ELF-1 (cell line): ENCODE data around the gene TAC3.
A peak's percentile ranks its signal among the peaks of the same experiment; 100 is the strongest.
"Not testable (repeated sequence)": the region's sequence is repeated elsewhere in the genome, so short reads cannot be mapped to it uniquely, and the experiment has no call there.

Experiments
- DNase-seq: peaks from one replicate; pipeline ENCODE4 v3.0.0-alpha.2; 2016; ENCODE audit warnings: low read depth, low spot score

Gene TAC3

GRCh38 chr12:57016348-57016747 is at the start of gene TAC3:
Gene TAC3 (minus strand): TSS chr12:57016529. CDS start chr12:57015797, 732 bp downstream.
- peak; percentile 47 for DNase-seq

- DNase-seq, result no peak
Measured at GRCh38 chr12:57063991-57064685, 47.8 kb upstream of the TAC3 start.

- DNase-seq, result no peak
Measured at GRCh38 chr12:57058454-57058853, 42.1 kb upstream of the TAC3 start.

DNA sequence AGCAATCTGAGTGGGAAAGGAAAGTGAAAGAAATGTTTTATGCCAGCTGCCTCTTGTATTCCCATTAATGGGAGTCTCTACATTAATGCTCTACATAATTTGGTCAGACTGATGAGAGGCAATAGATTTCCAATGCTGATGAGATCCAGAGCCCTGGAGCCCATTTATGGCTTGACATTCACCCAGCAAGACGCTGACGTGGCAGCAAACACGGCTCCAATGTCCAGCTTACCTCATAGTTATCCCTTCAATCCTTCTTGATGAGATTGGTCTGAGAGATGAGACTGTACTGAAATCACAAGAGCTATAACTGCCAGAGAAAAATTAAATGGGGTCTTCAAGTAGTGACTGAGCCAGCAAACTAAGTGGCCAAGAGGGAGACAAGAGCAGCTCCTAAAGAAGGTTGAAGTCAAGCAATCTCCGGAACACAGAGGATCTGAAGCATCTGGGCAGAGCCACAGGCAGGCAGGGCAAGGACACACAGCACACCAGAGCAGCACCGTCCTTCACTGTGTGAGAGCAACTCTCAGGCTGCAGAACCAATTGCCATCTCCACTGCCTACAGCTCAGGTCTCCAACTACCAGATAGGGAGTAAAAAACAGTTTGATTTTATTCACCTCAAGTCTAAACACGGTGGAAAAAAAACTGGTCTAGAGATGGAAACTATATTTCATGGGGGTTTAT is 40.9 kb upstream of the TAC3 start:
- no peak for DNase-seq

DNA sequence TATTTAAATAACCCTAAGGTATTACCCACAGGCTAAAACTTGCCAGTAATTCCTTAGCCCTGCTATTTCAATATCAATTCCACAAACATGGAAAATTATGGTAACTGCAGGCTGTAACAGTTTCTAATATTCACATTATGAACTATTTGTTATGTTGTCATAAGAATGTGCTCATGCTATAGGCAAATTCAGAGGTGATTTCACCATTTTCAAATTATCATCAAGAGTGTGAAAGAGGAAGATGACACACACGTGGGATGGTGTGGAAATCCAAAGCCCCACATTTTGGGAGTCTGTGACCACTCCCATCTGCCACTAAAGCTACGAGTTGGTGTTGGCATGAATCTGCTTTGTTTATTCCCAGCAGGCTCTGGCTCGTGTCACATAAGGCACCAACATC is 39.5 kb upstream of the TAC3 start:
- no peak for DNase-seq

- not testable (repeated sequence) for DNase-seq
Measured at GRCh38 chr12:57053901-57054300, 37.6 kb upstream of the TAC3 start.

GRCh38 chr12:57053146-57053545 is 36.8 kb upstream of the TAC3 start:
- DNase-seq, result not testable (repeated sequence)

- no peak for DNase-seq
Measured at GRCh38 chr12:57051011-57051410, 34.7 kb upstream of the TAC3 start.

GRCh38 chr12:57049890-57050289 is 33.6 kb upstream of the TAC3 start, which contains the start of gene MYO1A:
Gene MYO1A (minus strand): TSS chr12:57050129. CDS start chr12:57048323, 1,806 bp downstream.
- DNase-seq, result peak; percentile 16

GRCh38 chr12:57049119-57049446 is 32.8 kb upstream of the TAC3 start:
- DNase-seq, result no peak

DNA sequence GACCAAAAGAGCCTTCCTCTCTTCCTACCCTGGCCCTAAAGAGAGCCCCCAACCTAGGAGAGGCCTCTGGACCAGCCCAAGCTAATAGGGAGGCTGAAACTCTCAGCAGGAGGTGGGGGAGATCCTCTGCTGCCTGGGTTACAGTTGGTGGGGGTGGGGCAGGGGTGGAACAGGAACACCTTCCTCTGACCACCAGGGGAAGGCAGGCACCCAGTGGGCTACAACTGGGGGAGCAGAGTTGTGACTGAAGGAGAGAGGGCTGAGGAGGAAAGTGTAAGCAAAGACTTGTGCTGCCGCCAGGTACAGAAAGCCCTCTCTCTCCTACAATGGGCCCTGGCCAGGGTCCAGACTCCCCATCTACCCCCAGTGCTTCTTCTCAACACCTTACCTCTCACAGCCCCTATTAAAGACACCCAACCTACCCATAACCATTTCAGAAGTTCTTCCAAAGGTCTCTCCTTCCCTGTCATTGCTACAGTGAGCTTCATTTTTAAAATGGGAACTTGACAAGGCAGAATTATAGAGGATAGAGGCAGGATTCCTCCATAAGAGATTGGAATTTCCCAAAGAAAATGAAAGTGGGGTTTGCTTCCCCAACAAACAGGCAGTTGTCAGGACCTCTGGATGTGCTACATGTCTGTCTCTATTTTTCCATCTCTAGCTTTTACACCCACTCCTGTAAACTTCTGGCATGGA is 32.2 kb upstream of the TAC3 start:
- DNase-seq, result no peak

DNA sequence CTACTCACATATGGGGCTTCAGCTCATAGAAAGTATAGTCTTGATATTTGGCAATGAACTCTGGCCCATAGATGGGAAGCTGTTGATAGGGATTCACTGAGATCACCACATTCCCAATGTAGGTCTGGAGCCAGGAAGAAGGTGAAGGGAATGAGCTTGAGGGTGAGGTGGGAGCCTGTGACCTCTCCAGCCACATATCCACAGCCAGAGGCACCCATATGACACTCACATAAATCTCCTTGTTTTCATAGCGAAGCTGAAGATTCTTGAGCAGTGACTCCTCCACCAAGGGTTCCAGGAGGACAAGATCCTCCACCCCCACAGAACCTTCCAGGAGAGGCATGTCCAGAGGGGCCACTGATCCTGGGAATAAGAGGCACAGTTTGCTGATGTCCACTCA is 31.7 kb upstream of the TAC3 start:
- DNase-seq, result no peak

- no peak for DNase-seq
Measured at GRCh38 chr12:57046947-57047890, 30.9 kb upstream of the TAC3 start.

- DNase-seq, result no peak
Measured at GRCh38 chr12:57046086-57046791, 29.9 kb upstream of the TAC3 start.

GRCh38 chr12:57044889-57045288 is 28.6 kb upstream of the TAC3 start:
- no peak for DNase-seq

DNA sequence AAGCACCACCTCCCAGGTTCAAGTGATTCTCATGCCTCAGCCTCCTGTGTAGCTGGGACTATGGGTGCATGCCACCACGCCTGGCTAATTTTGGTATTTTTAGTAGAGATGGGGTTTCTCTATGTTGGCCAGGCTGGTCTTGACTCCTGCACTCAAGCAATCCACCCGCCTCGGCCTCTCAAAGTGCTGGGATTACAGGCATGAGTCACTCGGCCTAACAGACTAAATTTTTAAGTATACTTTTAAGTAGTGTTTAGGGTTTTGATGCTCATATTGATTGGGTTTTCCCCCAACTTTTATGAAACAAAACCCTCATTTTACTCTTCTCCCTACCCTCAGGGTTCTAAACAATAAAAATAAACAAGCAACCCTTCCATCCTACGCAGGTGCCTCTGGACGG is 28.1 kb upstream of the TAC3 start:
- no peak for DNase-seq

DNA sequence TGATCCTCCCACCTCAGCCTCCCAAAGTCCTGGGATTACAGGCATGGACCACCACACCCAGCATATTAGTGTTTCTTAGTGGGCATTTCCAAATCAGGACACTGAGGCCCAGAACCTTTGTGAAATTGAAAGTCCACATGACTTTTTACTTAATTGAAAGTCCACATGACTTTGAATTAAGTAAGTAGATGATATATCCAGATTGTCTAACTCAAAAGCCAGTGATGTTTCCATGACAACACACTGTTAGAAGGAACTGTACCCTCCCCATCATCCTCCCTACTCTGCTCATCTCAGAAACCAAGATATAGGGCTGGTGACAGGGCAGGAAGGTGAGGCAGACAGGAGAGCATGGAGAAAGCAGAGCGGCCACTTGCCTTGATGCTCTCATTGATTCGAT is 26.4 kb upstream of the TAC3 start:
- DNase-seq, result no peak

DNA sequence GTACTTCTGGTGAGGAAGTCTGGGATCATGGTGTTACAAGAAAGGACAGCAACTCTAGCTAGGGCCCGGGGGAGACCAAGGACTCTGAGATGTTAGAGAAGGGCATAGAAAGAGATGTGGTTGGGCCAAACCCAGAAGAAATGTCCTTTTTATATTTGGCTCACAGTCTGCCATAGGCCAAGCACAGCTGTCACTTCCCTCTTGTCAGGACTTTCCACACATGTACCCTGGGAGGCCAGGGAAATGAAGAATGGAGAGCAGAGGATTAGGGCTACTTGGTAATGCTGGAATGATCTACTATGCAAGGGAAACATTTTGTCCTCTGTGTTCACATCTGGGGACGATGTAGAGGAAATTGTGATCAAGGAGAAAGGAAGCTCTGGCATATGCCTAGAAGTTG is 24.4 kb upstream of the TAC3 start:
- DNase-seq, result no peak

DNA sequence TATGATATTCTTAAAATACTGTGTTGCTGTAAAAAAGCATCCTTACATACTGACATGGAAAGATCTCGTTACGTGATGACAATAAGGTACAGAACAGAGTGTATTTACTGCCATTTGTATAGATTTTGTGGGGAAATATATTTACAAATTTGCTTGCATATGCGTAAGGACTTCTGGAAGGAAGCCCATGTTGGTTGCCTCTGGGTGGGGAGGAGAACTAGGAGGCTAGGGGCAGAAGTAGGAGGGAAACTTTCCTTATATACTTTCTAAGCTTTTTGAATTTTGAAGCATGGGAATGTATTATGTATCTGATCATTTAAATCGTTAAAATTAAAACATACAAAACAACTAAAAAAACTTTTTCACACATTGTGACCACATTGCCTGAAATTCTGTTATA is 23.9 kb upstream of the TAC3 start:
- no peak for DNase-seq

DNA sequence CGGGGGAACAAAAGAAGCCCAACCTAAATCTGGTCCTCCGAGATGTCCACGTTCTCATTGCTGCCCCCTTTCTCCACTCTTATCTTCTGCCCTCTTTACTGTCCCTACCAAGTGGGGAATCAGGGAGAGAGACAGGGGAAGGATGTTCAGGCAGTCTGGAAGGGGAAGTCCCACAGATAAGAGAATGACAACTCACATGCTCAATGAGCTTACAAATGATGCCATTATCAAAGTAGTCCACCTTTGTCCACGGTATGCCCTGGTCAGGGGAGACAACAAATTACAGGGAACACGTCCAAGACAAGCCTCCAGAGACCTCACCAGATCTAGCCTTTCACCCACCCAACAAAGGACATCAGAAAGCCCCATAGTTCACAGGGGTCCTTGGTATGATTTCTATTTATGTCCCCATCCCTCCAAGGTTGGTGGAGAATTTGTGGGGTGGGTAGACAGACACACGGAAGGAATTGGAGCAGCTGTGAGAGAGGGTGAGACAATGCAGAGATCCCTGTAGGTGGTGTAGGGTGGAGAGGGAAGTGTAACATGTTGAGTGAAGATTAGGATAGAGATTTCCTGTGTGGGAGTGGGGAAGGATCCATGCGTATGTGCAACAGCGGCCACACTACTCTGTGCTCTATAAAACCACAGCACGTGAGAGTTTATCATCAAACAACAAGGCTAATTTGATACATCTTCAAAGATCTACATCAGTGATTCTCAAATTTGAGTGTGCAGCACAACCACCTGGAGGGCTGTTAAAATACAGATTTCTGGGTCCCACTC is 22.9 kb upstream of the TAC3 start:
- no peak for DNase-seq
